HG03442 (cell line): ENCODE results near the gene LRRC27.

Experiments
- ATAC-seq: cut with Tn5 transposase; IDR thresholded peaks from one replicate; pipeline ENCODE4 v1.9.1; 2021; ENCODE audit warnings: mild to moderate bottlenecking, moderate library complexity; ENCODE audit not compliant: unreplicated experiment

Gene LRRC27

GRCh38 chr10:132355297-132355696 lies 23.3 kb downstream of the LRRC27 start:
- ATAC-seq = no peak

GRCh38 chr10:132355754-132356153 lies 23.8 kb downstream of the LRRC27 start:
- no peak for ATAC-seq

GRCh38 chr10:132356621-132357195 lies 24.7 kb downstream of the LRRC27 start:
- ATAC-seq = no peak

- ATAC-seq = no peak
Measured at GRCh38 chr10:132357286-132358058, 25.5 kb downstream of the LRRC27 start.

DNA sequence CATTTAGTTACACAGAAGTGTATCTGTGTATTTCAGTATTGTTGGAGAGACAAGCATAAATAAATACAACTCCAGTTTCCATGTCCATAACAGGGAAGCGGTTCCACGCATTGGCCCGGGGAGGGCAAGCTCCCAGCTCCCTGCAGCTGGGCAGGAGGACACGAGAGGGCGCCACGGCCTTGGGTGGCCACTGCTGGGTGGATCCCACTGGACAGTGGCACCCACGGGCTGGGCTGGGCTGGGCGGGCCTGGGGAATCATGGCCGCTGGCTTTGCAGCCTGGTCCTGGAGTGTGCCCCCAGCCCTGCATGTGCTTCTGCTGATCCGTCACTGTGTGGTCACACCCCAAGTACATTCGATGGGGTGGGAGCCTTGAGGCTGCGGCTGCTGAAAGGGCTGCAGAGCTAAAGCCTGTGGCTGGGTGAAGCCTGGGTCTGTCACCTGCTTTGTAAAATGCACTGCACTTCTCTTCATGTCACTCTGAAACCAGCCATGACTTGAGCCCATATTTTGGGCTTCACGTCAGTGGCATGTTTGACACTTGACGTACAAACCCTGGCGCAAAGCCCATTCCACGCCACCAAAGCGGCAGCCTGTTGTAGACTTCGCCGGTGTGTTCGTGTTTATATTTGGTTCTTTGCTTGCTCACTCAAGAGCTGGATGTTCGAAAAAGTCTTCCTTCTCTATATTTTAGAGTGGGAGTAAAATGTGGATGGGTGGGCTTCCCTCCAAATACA lies 27.5 kb downstream of the LRRC27 start:
- no peak for ATAC-seq

DNA sequence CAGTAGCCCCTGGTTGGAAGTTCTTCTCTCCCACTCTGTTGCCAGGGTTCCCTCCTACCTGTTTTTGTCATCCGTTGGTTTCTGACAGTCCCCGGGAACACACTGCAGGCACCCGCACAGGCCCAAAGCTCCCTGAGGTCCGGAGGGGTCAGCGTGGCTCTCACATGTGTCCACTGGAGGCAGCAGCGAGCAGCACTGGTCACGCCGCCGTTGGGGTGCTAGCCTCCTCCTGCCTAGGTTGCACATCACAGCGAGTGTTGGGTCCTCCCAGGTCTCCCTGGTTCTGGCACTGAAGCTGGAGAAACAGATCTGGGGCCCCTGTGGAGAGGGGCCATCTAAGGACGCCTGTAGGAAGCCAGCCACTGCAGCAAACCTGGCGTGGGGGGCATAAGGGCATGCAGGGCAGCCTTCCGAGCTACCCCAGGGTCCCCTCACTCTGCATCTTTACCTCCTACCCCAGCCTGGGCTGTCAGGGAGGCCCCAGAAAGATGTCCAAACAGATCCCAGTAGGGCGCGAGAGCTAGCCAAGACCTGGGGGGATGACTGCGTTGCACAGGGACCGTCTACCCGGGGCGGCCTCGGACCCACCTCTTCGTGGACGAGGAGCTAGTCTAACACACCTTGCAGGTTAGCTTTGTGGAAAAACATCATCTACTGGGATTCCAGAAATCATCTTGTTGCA lies 28.9 kb downstream of the LRRC27 start:
- ATAC-seq = no peak

- ATAC-seq = no peak
Measured at GRCh38 chr10:132361581-132362101, 29.6 kb downstream of the LRRC27 start.

- ATAC-seq = no peak
Measured at GRCh38 chr10:132362151-132362611, 30.2 kb downstream of the LRRC27 start.

GRCh38 chr10:132363376-132363775 lies 31.4 kb downstream of the LRRC27 start:
- no peak for ATAC-seq

DNA sequence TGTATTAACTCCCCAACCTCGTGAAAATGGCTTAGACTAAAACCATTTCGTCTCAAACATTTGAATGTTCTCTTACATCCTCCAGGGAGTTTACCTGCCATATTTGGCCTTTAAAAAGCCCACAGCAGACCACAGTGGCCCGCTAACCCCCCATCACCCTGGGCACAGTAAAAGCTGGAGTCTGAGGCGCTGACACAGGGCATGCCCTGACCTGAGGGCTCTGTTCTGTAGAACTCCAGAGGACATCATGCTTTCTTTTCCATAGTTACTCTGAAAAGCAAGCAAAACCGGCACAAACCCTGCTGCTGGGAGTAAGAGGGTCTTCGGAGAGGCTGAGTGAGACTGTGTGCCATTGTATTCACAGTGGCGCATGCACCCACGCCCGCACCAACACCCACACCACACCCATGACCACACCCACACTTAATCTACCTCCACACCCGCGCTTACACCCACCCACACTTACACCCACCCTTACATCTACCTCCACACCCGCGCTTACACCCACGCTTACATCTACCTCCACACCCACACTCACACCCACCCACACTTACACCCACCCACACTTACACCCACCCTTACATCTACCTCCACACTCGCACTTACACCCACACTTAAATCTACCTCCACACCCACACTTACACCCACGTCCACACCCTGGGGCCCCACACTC lies 32.1 kb downstream of the LRRC27 start:
- ATAC-seq = no peak

GRCh38 chr10:132364594-132364970 lies 32.6 kb downstream of the LRRC27 start:
- ATAC-seq = no peak

DNA sequence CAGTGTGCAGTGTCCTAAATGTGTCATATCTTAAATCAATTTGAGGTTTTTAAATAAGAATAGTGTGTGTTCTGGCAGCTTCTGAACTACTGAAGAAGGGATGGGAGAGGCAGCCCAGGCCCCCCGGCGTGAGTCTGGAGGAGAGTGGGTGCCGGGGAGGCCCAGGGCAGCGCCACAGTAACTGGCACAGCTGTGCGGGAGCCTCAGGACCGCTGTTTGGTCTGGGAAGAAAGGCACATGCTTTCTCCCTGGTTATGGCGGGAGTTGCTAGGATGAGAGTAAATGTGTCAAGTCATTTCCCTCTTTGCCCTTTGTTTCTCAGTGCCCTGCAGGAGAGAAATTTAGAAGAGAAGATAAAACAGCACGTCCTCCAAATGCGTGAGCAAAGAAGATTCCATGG lies 33.1 kb downstream of the LRRC27 start:
- no peak for ATAC-seq

GRCh38 chr10:132366006-132366405 lies 34.0 kb downstream of the LRRC27 start:
- ATAC-seq = no peak

DNA sequence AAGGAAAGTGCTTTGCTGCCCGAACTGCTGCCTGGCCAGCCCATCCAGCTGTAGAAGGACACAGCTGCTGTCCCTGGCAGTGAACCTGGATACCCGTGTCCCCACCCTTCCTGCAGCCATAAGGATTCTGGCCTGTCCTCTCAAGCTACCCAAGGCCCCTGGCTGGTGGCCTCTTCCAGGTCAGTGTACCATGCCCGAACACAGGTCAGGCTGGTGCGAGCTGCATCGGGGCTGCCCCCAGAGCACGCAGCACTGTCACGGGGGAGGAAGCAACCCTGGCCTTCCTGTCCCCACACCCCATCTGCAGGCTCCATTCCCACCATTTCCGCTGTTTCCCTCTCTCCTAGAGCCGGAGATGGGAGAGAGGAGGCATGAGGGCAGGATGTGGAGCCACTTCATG lies 34.5 kb downstream of the LRRC27 start:
- ATAC-seq = no peak

DNA sequence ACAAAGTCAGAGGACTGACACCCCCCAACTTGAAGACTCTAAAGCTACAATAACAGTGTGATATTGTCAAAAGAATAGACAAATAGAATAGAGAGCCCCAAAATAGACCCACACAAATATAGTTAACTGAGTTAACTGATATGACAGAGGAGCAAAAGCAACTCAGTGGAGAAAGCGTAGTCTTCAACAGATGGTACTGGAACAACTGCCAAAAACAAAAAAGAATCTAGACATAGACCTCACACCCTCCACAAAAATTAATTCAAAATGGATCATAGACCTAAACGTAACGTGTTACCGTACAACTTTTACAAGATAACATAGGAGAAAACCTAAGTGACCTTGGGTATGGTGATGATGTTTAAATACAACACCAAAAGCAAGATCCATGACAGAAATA lies 36.4 kb downstream of the LRRC27 start:
- no peak for ATAC-seq

DNA sequence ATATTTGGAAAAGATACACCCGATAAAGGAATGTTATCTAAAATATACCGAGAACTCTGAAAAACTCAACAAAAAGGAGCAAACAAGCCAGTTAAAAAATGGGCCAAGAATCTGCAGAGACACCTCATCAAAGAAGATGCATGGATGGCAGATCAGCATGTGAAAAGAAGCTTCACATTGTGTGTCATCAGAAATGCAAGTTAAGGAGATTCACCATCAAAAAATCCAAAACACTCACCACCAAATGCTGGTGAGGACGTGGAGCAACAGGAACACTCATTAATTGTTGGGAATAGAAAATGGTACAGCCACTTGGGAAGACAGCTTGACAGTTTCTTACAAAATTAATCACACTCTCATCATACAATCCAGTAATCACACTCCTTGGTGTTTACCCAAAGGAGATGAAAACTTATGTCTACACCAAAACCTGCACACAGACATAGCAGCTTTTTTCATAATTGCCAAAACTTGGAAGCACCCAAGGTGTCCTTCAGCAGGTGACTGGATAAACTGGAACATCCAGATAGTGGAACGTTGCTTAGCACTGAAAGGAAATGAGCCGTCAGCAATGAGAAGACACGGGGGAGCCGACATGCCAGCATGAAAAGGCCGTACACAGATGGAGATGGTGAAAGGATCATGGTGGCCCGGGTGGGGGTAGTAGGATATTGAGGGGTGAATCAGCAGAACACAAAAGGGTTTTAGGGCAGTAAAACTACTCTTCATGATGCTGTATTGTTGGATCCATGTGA lies 37.1 kb downstream of the LRRC27 start:
- ATAC-seq = no peak

GRCh38 chr10:132369636-132370185 lies 37.7 kb downstream of the LRRC27 start:
- ATAC-seq = no peak

DNA sequence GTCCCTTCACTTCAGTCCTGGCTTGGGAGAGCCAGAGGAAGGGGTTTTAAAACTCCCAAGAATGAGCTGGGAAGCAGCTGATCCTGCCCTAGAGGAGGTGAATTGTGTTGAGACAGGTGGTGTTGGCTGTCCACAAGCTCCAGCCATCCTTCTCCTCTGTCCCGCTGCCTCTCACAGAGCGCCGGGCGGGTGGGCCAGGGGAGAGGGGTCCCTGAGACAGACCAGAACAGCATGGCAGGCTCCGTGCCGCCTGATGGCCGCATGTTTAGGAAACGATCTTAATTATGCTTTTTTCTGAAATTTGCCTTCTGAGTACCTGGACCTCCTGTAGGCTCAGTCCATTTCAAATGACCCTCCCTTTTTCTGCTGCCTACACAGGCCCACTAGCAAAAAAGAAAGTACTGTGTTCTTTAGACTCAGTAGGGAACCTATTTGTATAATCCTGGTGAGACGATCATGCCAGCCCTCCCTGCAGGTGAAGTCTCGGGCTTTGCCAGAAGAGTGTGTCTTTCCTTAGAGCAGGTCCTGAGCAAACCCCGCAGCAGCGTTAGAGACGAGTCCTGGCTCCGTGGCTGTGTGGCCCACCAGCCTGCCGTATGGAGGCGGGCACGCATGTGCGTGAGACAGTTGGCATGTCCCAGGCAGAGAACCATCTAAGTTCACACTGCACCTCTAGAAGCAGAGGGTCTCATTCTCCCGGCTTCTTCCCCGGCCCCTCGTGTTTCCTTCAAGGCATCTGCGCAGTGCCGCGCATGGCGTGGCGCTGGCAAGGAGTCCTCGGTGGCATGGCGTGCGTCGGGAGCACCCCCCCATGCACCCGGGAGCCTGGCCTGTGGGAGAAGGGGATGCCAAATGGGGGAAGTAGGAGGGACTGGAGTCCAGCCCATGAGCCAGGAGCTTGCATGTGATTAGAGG lies 38.7 kb downstream of the LRRC27 start:
- ATAC-seq = no peak
